Heart left ventricle (tissue), 13 donors: ENCODE measurements around the gene DNAH7.

Experiments used
- POLR2A ChIP-seq, 2 donors: fragments of 450-650 bp; IDR thresholded peaks; one replicate each; pipeline ENCODE4 v1.6.1; 2017; ENCODE audit warnings: antibody characterized with exemption in 2 of 2, mild to moderate bottlenecking in 2 of 2, moderate library complexity in 2 of 2
- TF ChIP-seq, protein P1 (sequence below), 12 donors: fragments of 200-600 bp; sonication (generic) in 4 of 12; IDR thresholded peaks; one replicate each; pipeline versions ENCODE4 v1.5.0 to v1.8.0; 2018 to 2022; ENCODE audit warnings: antibody characterized with exemption in 12 of 12, mild to moderate bottlenecking in 5 of 12
- donor health status: ischemic (EF 13 %, LVEDD 7.1; RV severe dilation, severe dysfunction).
- donor health status: DM: no; HTN: yes; CAD: no.
- donor health status: DM: no; HTN: no; CAD: no.
- donor health status: ischemic (EF 25% LVEDD 6.9; RV normal size, moderate dysfunction).
- donor health status: ischemic (EF 25% LVEDD 5.7; RV mildly dilated, moderate dysfunction).
- donor health status: ischemic (EF 35%, LVEDD 5.7; RV mildly dilated, moderate dysfunction).
- donor health status: nonischemic (EF 11% LVEDD 7.7; RV severe dilation, severe dysfunction).
- donor health status: DM: yes; HTN: yes; CAD: no.
- donor health status: PGD.
- donor health status: ischemic (EF 29% LVEDD 5.4; RV normal size, mild dysfunction).
- donor health status: nonischemic (EF 23%, LVEDD 6.1; RV moderate dilation, normal function).

DNA sequence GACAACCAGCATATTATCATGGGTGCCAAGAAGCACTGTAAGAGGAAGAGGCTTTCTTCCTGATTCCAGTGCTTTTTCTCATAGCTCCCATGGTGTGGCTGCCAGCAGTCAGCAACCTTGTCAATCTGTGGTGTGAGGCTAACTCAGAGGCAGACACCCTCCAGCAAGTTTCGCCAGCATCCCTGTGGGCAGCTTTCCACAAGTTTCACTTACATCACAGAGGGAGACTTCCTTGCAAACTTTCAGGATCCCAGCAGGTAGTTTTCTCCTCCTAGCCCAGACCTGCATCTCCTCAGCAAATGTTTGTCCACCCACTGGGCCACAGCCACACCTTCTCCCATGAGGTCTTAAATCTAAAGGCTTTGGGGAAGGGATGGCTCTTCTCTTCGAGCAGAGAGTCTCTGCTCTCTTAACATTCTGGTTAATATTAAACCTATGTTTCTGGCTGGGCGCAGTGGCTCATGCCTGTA is 9.1 kb downstream of the DNAH7 start:
- TF ChIP-seq, protein P1, sequence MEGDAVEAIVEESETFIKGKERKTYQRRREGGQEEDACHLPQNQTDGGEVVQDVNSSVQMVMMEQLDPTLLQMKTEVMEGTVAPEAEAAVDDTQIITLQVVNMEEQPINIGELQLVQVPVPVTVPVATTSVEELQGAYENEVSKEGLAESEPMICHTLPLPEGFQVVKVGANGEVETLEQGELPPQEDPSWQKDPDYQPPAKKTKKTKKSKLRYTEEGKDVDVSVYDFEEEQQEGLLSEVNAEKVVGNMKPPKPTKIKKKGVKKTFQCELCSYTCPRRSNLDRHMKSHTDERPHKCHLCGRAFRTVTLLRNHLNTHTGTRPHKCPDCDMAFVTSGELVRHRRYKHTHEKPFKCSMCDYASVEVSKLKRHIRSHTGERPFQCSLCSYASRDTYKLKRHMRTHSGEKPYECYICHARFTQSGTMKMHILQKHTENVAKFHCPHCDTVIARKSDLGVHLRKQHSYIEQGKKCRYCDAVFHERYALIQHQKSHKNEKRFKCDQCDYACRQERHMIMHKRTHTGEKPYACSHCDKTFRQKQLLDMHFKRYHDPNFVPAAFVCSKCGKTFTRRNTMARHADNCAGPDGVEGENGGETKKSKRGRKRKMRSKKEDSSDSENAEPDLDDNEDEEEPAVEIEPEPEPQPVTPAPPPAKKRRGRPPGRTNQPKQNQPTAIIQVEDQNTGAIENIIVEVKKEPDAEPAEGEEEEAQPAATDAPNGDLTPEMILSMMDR (IDR thresholded peaks at IDR 0.05): no peak
- TF ChIP-seq POLR2A (IDR thresholded peaks at IDR 0.05): no peak
